Measurements from ENCODE around the gene DTX3L.

DNA sequence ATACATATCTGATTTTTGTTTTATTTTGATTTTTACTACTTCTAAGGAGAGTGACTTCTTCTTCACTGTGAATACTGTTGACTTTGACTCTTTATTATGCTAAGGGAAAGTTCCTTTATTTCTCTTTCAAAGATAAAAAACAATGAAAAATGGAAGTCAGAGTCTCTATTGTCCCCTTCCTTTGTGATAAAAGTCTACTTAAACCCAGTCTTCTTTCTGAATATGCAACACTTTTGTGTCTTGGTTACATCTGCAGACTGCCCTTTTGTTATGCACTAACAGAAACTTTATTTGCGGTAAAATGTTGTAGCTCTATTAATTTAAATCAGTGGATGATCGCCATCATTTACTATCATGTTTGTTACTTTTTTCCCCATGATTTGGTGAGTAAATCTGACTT is 26.5 kb downstream of the DTX3L start:
- TF ChIP-seq POLR2A (IDR thresholded peaks at IDR 0.05) (no peak), CTCF (IDR thresholded peaks at IDR 0.05) (no peak), EP300 (IDR thresholded peaks at IDR 0.05) (no peak)
